UCSD-AML1 (cell line): ENCODE data around the gene PLET1.
A peak's percentile ranks its signal among the peaks of the same experiment; 100 is the strongest.

Experiments
- DNase-seq: peaks from one replicate; lab custom pipeline; 2025; ENCODE audit not compliant: unreplicated experiment; lab: John Stamatoyannopoulos, UW

The PLET1 gene

DNA sequence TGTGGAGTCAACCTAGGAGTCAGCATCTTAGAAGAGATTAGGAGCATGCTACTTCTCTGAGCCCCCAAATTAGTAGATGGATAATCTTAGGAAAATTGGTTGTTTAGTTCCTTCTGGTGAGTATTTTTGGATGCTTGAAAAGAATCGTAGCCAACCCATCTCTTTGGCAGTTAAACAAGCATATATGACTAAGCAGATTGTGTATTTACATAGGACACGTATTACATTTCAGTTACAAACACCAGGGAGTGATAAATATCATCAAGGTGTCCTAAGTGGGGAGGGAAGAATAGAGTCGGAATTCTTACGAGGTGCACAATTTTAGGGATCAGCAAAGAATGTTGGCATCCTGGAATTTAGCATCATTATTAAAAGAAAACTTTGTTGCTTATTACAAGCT lies 13.5 kb downstream of the PLET1 start:
- DNase-seq, result no peak

DNA sequence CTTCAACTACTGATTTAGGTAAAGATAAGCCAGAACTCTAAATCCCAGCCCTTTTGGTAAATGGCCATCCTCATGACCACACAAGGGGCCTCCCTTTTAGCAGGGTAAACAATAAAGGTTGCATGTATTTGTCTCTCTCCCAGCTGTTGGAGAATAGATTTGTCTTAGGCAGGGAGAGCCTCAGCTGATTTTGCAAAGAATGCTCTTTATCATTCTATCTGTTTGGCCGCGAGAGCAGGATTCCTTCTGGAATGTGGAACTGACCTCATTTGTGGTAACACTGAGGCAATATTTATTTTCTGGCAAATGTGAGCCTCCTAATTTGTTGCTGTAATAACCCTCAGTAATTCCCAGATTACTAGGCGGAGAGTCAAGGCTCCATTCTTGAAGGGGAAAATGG lies 19.2 kb downstream of the PLET1 start:
- DNase-seq, result no peak

GRCh38 chr11:112238041-112238440 lies 22.6 kb downstream of the PLET1 start:
- no peak for DNase-seq

DNA sequence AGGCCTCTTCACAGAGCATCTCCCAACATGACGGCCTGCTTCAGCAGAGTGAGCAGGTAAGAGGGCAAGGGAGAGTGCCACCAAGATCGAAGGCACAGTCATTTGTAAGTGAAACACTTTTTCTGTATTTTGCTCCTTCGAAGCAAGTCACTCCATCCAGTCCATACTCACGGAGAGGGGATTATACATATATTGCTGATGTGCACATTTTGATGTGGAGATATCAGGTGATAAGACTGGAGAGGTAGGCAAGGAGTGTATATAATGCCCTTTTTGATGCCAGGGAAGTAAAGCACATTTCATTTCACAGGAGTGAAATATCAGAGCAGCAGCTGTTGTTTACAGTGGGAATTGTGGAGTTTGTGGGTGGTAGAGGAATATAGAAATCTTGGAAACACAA lies 23.2 kb downstream of the PLET1 start:
- DNase-seq, result no peak

DNA sequence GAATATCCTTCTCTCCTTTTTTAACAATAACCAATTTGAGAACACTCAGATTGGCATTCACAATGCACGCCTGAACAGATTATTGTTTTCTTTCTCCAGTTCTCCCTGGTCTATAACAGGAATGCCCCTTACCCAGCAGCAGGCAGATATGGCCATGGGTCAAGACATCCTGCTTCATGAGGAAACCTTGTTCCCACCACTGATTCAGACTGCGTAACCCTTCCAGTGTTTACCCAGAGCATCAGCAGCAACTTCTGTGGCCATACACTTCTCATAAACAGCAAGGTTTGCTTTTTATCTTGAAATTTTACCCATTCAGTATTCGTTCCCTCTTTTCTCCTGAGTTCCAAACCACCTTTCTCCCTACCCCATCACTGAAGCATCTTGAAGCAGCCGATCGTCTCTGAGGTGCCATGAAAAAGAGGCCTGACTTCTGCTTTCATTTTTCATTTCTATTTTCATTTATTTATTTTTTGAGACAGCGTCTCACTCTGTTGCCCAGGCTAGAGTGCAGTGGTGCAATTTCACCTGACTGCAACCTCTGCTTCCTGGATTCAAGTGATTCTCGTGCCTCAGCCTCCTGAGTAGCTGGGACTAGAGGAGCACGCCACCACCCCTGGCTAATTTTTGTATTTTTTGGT lies 24.8 kb downstream of the PLET1 start:
- DNase-seq, result no peak

GRCh38 chr11:112231952-112232351 lies 28.7 kb downstream of the PLET1 start:
- DNase-seq, result no peak

DNA sequence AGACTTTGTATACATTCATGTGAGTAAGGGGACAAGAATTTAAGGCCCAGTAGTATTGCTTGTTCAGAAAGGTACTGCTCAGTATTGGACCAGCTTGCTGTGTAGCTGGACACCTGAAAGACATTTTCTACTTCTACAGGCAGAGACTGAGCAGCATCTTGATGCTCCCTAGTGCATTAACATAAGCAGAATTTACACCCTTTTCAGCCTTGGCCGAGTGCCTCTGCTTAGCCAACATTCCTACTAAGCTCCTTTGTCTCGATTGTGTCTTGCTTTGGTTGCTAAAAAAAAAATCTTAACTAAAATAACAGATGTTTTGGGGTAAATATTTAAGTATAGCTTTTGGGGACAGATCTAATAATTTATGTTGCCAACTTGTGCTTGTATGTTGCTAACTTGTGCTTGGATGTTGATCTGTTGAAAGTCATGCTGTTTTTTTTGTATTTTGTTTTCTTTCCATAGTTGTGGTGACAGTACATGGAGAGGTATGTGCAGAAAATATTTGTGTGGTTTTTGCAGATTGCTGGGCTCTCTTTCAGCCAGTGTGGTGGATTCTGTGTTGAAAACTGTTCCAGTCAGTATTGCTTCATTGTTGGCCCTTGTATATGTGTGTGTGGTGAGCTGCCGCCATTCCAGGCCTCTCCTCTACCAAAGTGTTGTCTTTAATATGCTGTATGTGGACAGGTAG lies 30.8 kb downstream of the PLET1 start:
- no peak for DNase-seq

DNA sequence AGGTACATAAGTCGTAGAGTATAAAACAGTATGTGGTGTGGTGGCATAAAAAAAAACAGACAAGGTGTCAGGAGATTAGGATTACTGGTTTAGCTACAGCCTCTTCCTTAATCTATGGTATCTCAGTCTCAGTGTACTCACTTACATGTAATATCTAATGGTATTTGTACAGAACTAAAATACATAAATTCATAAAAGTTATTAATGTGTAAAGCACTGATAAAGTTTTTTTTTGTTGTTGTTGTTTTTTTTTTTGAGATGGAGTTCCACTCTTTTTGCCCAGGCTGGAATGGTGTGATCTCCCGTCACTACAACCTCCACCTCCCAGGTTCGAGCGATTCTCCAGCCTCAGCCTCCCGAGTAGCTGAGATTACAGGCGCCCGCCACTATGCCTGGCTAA lies 31.5 kb downstream of the PLET1 start:
- no peak for DNase-seq

DNA sequence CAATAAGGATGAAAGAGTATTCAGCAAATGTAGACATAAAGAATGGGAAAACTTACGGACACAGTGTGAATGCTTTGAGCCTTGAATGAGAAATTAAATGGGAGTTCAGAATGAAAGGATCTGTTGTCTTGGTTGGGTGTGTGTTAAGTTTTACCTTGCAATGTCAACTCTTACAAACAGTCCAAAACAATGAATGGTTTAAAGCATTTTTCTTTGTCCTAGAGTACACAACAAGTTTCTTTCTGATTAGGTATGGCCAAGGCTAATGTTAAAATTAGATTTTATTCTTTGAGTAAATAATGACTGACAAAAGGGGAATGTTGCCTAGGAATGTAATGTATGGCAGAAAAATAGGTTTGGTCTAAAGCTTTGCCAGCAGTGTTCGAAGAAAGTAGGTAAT lies 32.0 kb downstream of the PLET1 start:
- DNase-seq, result no peak

- no peak for DNase-seq
Measured at GRCh38 chr11:112227471-112227870, 33.2 kb downstream of the PLET1 start.

GRCh38 chr11:112226831-112227401 lies 33.7 kb downstream of the PLET1 start:
- DNase-seq, result no peak

- peak; percentile 89 for DNase-seq
Measured at GRCh38 chr11:112226062-112226830, 34.4 kb downstream of the PLET1 start, which contains the start of gene PTS. Gene PTS (plus strand): TSS chr11:112226428. CDS start chr11:112226444, 16 bp downstream.

- DNase-seq, result no peak
Measured at GRCh38 chr11:112225753-112226061, 35.0 kb downstream of the PLET1 start.

DNA sequence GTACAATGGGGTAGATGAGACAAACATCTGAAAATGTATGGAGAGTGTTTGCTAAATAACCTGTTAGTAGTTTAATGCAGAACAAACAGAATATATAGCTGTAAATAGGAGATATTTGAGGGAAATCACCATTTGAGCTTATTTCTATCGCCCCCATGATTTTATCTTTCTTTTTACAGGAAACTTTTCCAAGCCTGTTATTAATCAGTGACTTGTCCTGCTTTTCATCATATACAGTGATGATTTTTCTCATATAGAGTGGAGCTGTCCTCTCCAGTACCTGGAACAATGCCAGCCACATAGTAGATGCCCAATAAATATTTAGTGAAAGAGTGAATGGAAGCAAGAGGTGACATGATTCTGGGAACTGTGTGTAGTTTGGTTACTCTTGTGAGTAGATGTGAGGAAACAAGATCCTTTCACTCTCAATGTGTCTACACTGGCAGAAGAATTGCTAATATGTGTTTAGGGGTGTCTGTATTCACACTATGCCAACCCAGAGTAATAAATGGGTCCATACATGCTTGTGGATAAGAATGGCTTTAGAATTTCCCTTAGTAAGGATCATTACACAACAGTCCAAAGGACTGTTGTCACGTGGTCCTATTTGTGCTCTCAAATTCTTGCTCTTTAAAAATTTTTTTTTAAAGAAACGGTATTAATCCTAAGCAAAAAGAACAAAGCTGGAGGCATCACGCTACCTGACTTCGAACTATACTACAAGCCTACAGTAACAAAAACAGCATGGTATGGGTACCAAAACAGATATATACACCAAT lies 36.7 kb downstream of the PLET1 start:
- DNase-seq, result no peak

GRCh38 chr11:112223121-112223520 lies 37.5 kb downstream of the PLET1 start:
- no peak for DNase-seq

- DNase-seq, result no peak
Measured at GRCh38 chr11:112222303-112222702, 38.4 kb downstream of the PLET1 start.

DNA sequence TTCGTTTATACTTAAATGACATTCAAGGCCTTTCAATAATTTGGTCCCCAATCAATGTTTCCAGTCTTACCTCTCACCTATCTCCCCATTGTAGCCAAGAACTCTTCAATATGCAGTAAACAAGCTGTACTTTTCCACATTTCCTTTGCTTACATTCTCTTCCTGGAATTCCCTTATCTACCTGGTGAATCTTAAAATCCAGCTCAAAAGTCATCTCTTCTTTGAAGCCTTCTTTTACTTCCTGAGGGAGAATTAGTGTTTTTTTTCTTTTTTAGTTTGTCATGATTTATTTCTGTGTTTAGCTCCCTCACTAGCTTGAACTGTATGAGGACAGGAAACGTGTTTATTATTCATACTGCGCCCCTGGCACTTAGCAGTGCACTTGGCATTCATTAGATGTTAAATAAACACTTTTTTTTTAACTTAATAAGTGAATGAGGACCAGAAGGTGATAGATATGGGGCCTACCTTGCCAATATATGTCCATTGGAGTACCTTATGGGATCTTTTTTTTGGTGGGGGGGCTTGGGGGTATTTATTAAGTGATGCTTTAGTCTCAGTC lies 39.3 kb downstream of the PLET1 start:
- DNase-seq, result no peak

- peak; percentile 21 for DNase-seq
Measured at GRCh38 chr11:112219476-112220232, 41.0 kb downstream of the PLET1 start.

GRCh38 chr11:112216561-112217105 lies 44.0 kb downstream of the PLET1 start:
- DNase-seq, result no peak

DNA sequence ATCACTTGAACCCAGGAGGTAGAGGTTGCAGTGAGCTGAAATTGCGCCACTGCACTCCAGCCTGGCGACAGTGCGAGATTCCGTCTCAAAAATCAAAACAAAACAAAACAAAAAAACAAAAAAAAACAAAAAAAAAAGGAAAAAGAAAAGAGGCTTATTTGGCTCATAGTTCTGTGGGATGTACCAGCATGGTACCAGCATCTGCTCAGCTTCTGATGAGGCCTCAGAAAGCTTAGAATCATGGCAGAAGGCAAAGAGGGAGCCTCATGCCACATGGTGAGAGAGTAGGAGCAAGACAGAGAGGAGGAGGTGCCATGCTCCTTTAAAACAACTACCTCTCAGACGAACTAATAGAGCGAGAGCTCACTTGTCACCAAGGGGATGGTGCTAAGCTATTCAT lies 45.0 kb downstream of the PLET1 start:
- DNase-seq, result no peak
